Suprapubic skin (tissue), 4 donors: ENCODE data around the gene AXL. TPM values are rescaled to one million over a fixed set of nuclear protein-coding genes. Genes with fewer than 3 reads are reported as not detected.

ENCODE experiments used
- DNase-seq, 2 donors: peaks; one replicate each; pipeline ENCODE4 v3.0.0-alpha.2; 2019; ENCODE audit warnings: low spot score in 2 of 2
- H3K27ac ChIP-seq: fragments of 200-600 bp; sonication (generic); one replicate; pipeline ENCODE4 v1.5.1; 2019
- H3K27me3 ChIP-seq: fragments of 200-600 bp; sonication (generic); one replicate; pipeline ENCODE4 v1.5.1; 2019
- H3K36me3 ChIP-seq: fragments of 200-600 bp; sonication (generic); one replicate; pipeline ENCODE4 v1.5.1; 2019
- H3K4me1 ChIP-seq: fragments of 200-600 bp; sonication (generic); one replicate; pipeline ENCODE4 v1.5.1; 2019
- H3K4me3 ChIP-seq: fragments of 200-600 bp; sonication (generic); one replicate; pipeline ENCODE4 v1.5.1; 2019; ENCODE audit warnings: mild to moderate bottlenecking
- H3K9me3 ChIP-seq: fragments of 200-600 bp; sonication (generic); one replicate; pipeline ENCODE4 v1.5.1; 2019
- CTCF ChIP-seq, 2 donors: fragments of 200-600 bp in 1 of 2; fragments of 450-650 bp in 1 of 2; sonication (generic) in 1 of 2; IDR thresholded peaks; one replicate each; pipeline ENCODE4 v1.5.1; 2016 to 2019; ENCODE audit warnings: antibody characterized with exemption in 2 of 2, mild to moderate bottlenecking in 1 of 2, moderate library complexity in 1 of 2
- EP300 ChIP-seq: sonication (generic); formaldehyde crosslinking; IDR thresholded peaks from one replicate; pipeline ENCODE4 v1.6.1; 2017; ENCODE audit warnings: antibody characterized with exemption
- POLR2A ChIP-seq, 2 donors: fragments of 450-650 bp; IDR thresholded peaks; one replicate each; pipeline ENCODE4 v1.6.1; 2017; ENCODE audit warnings: antibody characterized with exemption in 2 of 2, mild to moderate bottlenecking in 2 of 2, moderate library complexity in 2 of 2
- POLR2AphosphoS5 ChIP-seq, 3 donors: sonication (generic); formaldehyde crosslinking; IDR thresholded peaks; one replicate each; pipeline ENCODE4 v1.6.1; 2017; ENCODE audit warnings: antibody characterized with exemption in 3 of 3
- WGBS: methylation state at CpG from one replicate; pipeline ENCODE4 v1.1.5; 2018; 5-methylcytosine and 5-hydroxymethylcytosine counted together
- total RNA-seq, 4 donors: library from RNA; depleted of rRNA; stranded (reverse); fragments of >200 nt; gene quantifications; one replicate each; pipeline ENCODE4 v1.1.0, GENCODE V29; 2016

AXL gene
- total RNA-seq, 4 donors from 2014 or later: 18.2 to 35.8 (median 28.3) TPM

- DNase-seq: no peak
- Histone ChIP-seq H3K36me3 (no peaks in the 10 kb centered on the region), H3K4me1 (peaks cover 16% of the 10 kb centered on the region), H3K27me3 (peaks cover 45% of the 10 kb centered on the region), H3K27ac (no peak overlapping the region), H3K9me3 (no peaks in the 10 kb centered on the region), H3K4me3 (peak overlapping the region; percentile 47)
- TF ChIP-seq CTCF (IDR thresholded peaks at IDR 0.05): no peak
- TF ChIP-seq POLR2AphosphoS5 (IDR thresholded peaks at IDR 0.05): no peak
- TF ChIP-seq EP300: no peak
- TF ChIP-seq POLR2A (IDR thresholded peaks at IDR 0.05): no peak
- WGBS: 19% methylated on average over 13 of the region's 13 CpGs
These were observed 25.4 kb upstream of the AXL start for GRCh38 chr19:41193430-41194156.

GRCh38 chr19:41194157-41194552 is 24.9 kb upstream of the AXL start:
- peaks cover 41% of the 10 kb centered on the region for H3K27me3 ChIP-seq
- H3K9me3 ChIP-seq: no peaks in the 10 kb centered on the region
- TF ChIP-seq POLR2AphosphoS5 (IDR thresholded peaks at IDR 0.05) (no peak), EP300 (no peak), POLR2A (IDR thresholded peaks at IDR 0.05) (no peak), CTCF (IDR thresholded peaks at IDR 0.05) (no peak)
- DNase-seq: no peak
- no peaks in the 10 kb centered on the region for H3K36me3 ChIP-seq
- no peak overlapping the region for H3K27ac ChIP-seq
- H3K4me3 ChIP-seq: no peak overlapping the region
- 47% methylated on average over 4 of the region's 6 CpGs for WGBS
- H3K4me1 ChIP-seq: peaks cover 16% of the 10 kb centered on the region

GRCh38 chr19:41195675-41196497 is 23.1 kb upstream of the AXL start:
- DNase-seq: no peak
- H3K27ac ChIP-seq: no peak overlapping the region
- peaks cover 28% of the 10 kb centered on the region for H3K27me3 ChIP-seq
- H3K36me3 ChIP-seq: no peaks in the 10 kb centered on the region
- TF ChIP-seq EP300 (no peak), POLR2AphosphoS5 (IDR thresholded peaks at IDR 0.05) (no peak), POLR2A (IDR thresholded peaks at IDR 0.05) (no peak), CTCF (IDR thresholded peaks at IDR 0.05) (no peak)
- no peaks in the 10 kb centered on the region for H3K9me3 ChIP-seq
- WGBS: 72% methylated on average over 10 of the region's 10 CpGs
- no peak overlapping the region for H3K4me3 ChIP-seq
- peaks cover 16% of the 10 kb centered on the region for H3K4me1 ChIP-seq

- 89% methylated on average over 11 of the region's 11 CpGs for WGBS
- Histone ChIP-seq H3K4me1 (peaks cover under 1% of the 10 kb centered on the region), H3K36me3 (no peaks in the 10 kb centered on the region), H3K4me3 (no peak overlapping the region), H3K27ac (no peak overlapping the region), H3K9me3 (no peaks in the 10 kb centered on the region), H3K27me3 (peaks cover 5% of the 10 kb centered on the region)
- no peak for DNase-seq
- no peak for TF ChIP-seq POLR2AphosphoS5 (IDR thresholded peaks at IDR 0.05)
- no peak for TF ChIP-seq POLR2A (IDR thresholded peaks at IDR 0.05)
- no peak for TF ChIP-seq EP300
- no peak for TF ChIP-seq CTCF (IDR thresholded peaks at IDR 0.05)
These were observed 20.5 kb upstream of the AXL start for GRCh38 chr19:41198559-41198958.

GRCh38 chr19:41203371-41203770 is 15.7 kb upstream of the AXL start:
- 77% methylated on average over 10 of the region's 18 CpGs for WGBS

More at GRCh38 chr19:41203371-41203770, 15.7 kb upstream of the AXL start:
- Histone ChIP-seq H3K4me1 (peaks cover 6% of the 10 kb centered on the region), H3K9me3 (no peaks in the 10 kb centered on the region), H3K4me3 (no peak overlapping the region), H3K27me3 (no peaks in the 10 kb centered on the region), H3K27ac (no peak overlapping the region), H3K36me3 (no peaks in the 10 kb centered on the region)
- no peak for TF ChIP-seq CTCF (IDR thresholded peaks at IDR 0.05)
- no peak for TF ChIP-seq POLR2AphosphoS5 (IDR thresholded peaks at IDR 0.05)
- no peak for TF ChIP-seq POLR2A (IDR thresholded peaks at IDR 0.05)
- TF ChIP-seq EP300: no peak
- no peak for DNase-seq
